Stromal cell of bone marrow (primary cell): ENCODE results near the gene SDK1.

ENCODE experiments used
- DNase-seq: peaks from one replicate; pipeline ENCODE4 v3.0.0-alpha.2; 2012; ENCODE audit warnings: low read depth

Gene SDK1

GRCh38 chr7:3527496-3528124 lies 226.6 kb downstream of the SDK1 start:
- no peak for DNase-seq

GRCh38 chr7:3533040-3533439 lies 232.0 kb downstream of the SDK1 start:
- DNase-seq, result no peak

GRCh38 chr7:3537210-3537875 lies 236.3 kb downstream of the SDK1 start:
- DNase-seq, result peak; percentile 15

GRCh38 chr7:3538041-3538440 lies 237.0 kb downstream of the SDK1 start:
- DNase-seq, result no peak

- no peak for DNase-seq
Measured at GRCh38 chr7:3540456-3541220, 239.6 kb downstream of the SDK1 start.

- DNase-seq, result no peak
Measured at GRCh38 chr7:3544202-3544601, 243.2 kb downstream of the SDK1 start.

- no peak for DNase-seq
Measured at GRCh38 chr7:3548815-3549214, 247.8 kb downstream of the SDK1 start.

- DNase-seq, result no peak
Measured at GRCh38 chr7:3549601-3550000, 248.5 kb downstream of the SDK1 start.

GRCh38 chr7:3551536-3551935 lies 250.5 kb downstream of the SDK1 start:
- DNase-seq, result no peak

- DNase-seq, result no peak
Measured at GRCh38 chr7:3552499-3552898, 251.4 kb downstream of the SDK1 start.

GRCh38 chr7:3558400-3558799 lies 257.3 kb downstream of the SDK1 start:
- no peak for DNase-seq

GRCh38 chr7:3559278-3559677 lies 258.2 kb downstream of the SDK1 start:
- DNase-seq, result peak; percentile 82

GRCh38 chr7:3560495-3560894 lies 259.4 kb downstream of the SDK1 start:
- DNase-seq, result no peak

- DNase-seq, result no peak
Measured at GRCh38 chr7:3561932-3562331, 260.9 kb downstream of the SDK1 start.

- DNase-seq, result no peak
Measured at GRCh38 chr7:3564231-3564630, 263.2 kb downstream of the SDK1 start.

- DNase-seq, result no peak
Measured at GRCh38 chr7:3568516-3568915, 267.5 kb downstream of the SDK1 start.

- DNase-seq, result no peak
Measured at GRCh38 chr7:3569643-3570042, 268.6 kb downstream of the SDK1 start.

GRCh38 chr7:3573151-3573550 lies 272.1 kb downstream of the SDK1 start:
- no peak for DNase-seq

- no peak for DNase-seq
Measured at GRCh38 chr7:3574386-3574785, 273.3 kb downstream of the SDK1 start.

GRCh38 chr7:3575753-3576531 lies 274.9 kb downstream of the SDK1 start:
- no peak for DNase-seq

- no peak for DNase-seq
Measured at GRCh38 chr7:3578399-3578798, 277.3 kb downstream of the SDK1 start.

- DNase-seq, result no peak
Measured at GRCh38 chr7:3579638-3580219, 278.7 kb downstream of the SDK1 start.
